Measurements from ENCODE around the gene FBXO15. TPM values are rescaled to one million over a fixed set of nuclear protein-coding genes. Genes with fewer than 3 reads are reported as not detected.

FBXO15 gene
- total and polyA plus RNA-seq, 2 of the 13 experiments (the other 11 are each of a cell fraction or from before 2014, with no cell fraction given), result 0.09 to 0.12 TPM

DNA sequence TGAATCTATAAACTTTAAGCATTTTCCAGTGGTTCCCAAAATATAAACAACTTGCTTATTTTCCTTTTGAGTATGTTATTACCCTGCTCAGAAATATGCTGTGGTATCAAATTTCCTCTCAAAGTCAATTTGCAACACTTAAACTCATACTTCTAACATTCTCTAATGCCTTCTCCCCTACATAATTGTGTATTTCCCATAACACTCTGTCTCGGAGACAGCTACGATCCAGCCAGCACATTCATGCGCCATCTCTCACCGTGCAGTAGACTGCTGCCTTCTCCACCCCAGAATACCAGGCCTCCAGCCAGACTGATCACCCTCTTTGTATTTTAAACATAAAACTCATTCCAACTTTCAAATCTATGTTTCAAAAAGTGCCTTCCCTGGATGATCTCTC, 42.5 kb upstream of the FBXO15 start:
- intact Hi-C loops (cut with micrococcal nuclease; ENCODE audit: unreplicated experiment), result no loop called here

More for the DNA sequence above, 42.5 kb upstream of the FBXO15 start:
- ChIA-PET POLR2A (no interaction called here), CTCF (ENCODE audit: low intra/inter-chr PET ratio, low total read pairs) (no interaction called here)
- WGBS (ENCODE audit: low lambda C conversion rate), result 69% methylated on average over 4 of the region's 4 CpGs
- Histone ChIP-seq H3K4me3 (replicated peaks in 1 of 3; ENCODE audit: insufficient read depth in 1 of 3, low read depth in 2 of 3, low read length in 3 of 3) (no peak overlapping the region), H3K4me1 (ENCODE audit: insufficient read depth, low read length) (peaks cover 16% of the 10 kb centered on the region), H3K9ac (ENCODE audit: insufficient read depth, low read depth, low read length) (no peak overlapping the region), H3K36me3 (replicated peaks in 1 of 2; ENCODE audit: control insufficient read depth in 1 of 2, insufficient read depth in 2 of 2, low read length in 2 of 2) (no peaks in the 10 kb centered on the region), H3K4me2 (ENCODE audit: low read depth, low read length) (no peak overlapping the region), H2AFZ (ENCODE audit: low read length) (no peak overlapping the region), H4K20me1 (ENCODE audit: insufficient read depth, low read length) (no peaks in the 10 kb centered on the region), H3K27ac (ENCODE audit: extremely low read length, insufficient read depth, low read length) (no peak overlapping the region), H3K27me3 (ENCODE audit: control insufficient read depth in 1 of 2, insufficient read depth in 2 of 2, low read length in 2 of 2) (peaks cover 0 to 9% of the 10 kb centered on the region in 2 experiments; a peak in 3 of 5 replicates), H3K79me2 (ENCODE audit: insufficient read depth, low read length) (no peaks in the 10 kb centered on the region), H3K9me3 (ENCODE audit: low read length) (no peaks in the 10 kb centered on the region)
- BruUV-seq (replicated peaks), result no TSS peak
- in situ Hi-C loops (cut with HindIII; ENCODE audit: extremely low pct_ligation_motif_present, low pct_unique_long_range_greater_than_20kb), result loop anchor here (10.0 to 25.0 kb wide), 2 partner anchors 297 to 365 kb away; partner anchors contain the start of gene CNDP2
- no peak for TF ChIP-seq ZNF235 (CRISPR knock-in tag; IDR thresholded peaks at IDR 0.05; ENCODE audit: borderline replicate concordance)
- TF ChIP-seq ZNF570 (CRISPR knock-in tag; IDR thresholded peaks at IDR 0.05; ENCODE audit: borderline replicate concordance), result no peak
- TF ChIP-seq, protein P1, sequence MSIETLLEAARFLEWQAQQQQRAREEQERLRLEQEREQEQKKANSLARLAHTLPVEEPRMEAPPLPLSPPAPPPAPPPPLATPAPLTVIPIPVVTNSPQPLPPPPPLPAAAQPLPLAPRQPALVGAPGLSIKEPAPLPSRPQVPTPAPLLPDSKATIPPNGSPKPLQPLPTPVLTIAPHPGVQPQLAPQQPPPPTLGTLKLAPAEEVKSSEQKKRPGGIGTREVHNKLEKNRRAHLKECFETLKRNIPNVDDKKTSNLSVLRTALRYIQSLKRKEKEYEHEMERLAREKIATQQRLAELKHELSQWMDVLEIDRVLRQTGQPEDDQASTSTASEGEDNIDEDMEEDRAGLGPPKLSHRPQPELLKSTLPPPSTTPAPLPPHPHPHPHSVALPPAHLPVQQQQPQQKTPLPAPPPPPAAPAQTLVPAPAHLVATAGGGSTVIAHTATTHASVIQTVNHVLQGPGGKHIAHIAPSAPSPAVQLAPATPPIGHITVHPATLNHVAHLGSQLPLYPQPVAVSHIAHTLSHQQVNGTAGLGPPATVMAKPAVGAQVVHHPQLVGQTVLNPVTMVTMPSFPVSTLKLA (IDR thresholded peaks at IDR 0.05), result no peak
- TF ChIP-seq ZNF33A (CRISPR knock-in tag; IDR thresholded peaks at IDR 0.05; ENCODE audit: borderline replicate concordance), result no peak
- TF ChIP-seq, protein P2, sequence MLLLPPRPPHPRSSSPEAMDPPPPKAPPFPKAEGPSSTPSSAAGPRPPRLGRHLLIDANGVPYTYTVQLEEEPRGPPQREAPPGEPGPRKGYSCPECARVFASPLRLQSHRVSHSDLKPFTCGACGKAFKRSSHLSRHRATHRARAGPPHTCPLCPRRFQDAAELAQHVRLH (CRISPR knock-in tag; IDR thresholded peaks at IDR 0.05; ENCODE audit: borderline replicate concordance, low read depth), result no peak
- no peak for TF ChIP-seq SP4 (CRISPR knock-in tag; IDR thresholded peaks at IDR 0.05)
- TF ChIP-seq THRA (CRISPR knock-in tag; IDR thresholded peaks at IDR 0.05; ENCODE audit: borderline replicate concordance), result no peak
- TF ChIP-seq BCL3 (CRISPR knock-in tag; IDR thresholded peaks at IDR 0.05), result no peak
- no peak for TF ChIP-seq FLYWCH1 (CRISPR knock-in tag; IDR thresholded peaks at IDR 0.05)
- TF ChIP-seq NR1H2 (CRISPR knock-in tag; IDR thresholded peaks at IDR 0.05; ENCODE audit: borderline replicate concordance, low read depth), result no peak
- no peak for FAIRE-seq
- no peak for DNase-seq (ENCODE audit: low spot score)
- no peak for ATAC-seq
